Activated CD4-positive, alpha-beta memory T cell treated with anti-CD3 and anti-CD28 coated beads for 36 hours (primary cell): Measurements from ENCODE around the gene STAG2. TPM values are rescaled to one million over a fixed set of nuclear protein-coding genes. Genes with fewer than 3 reads are reported as not detected.

Source experiments
- CTCF ChIA-PET: fragments of 350-600 bp; sonication (Branson Sonifier 250); formaldehyde crosslinking; loops from one replicate; lab custom pipeline; 2021; ENCODE audit warnings: antibody characterized with exemption, inconsistent platforms; lab: Charles Lee
- POLR2A ChIA-PET: fragments of 350-600 bp; sonication (Branson Sonifier 250); formaldehyde crosslinking; loops from one replicate; lab custom pipeline; 2021; ENCODE audit warnings: antibody characterized with exemption; lab: Charles Lee
- DNase-seq: peaks from one replicate; pipeline ENCODE4 v3.0.0-alpha.2; 2020
- H3K27ac Mint-ChIP-seq: one replicate; pipeline ENCODE4 v1.8.0; 2021; ENCODE audit warnings: mixed read lengths
- H3K27me3 Mint-ChIP-seq: one replicate; pipeline ENCODE4 v1.8.0; 2021; ENCODE audit warnings: mixed read lengths
- H3K36me3 Mint-ChIP-seq: one replicate; pipeline ENCODE4 v1.8.0; 2021; ENCODE audit warnings: mixed read lengths
- H3K4me1 Mint-ChIP-seq: one replicate; pipeline ENCODE4 v1.8.0; 2021; ENCODE audit warnings: low read depth, mixed read lengths
- H3K4me3 Mint-ChIP-seq: one replicate; pipeline ENCODE4 v1.8.0; 2021; ENCODE audit warnings: mild to moderate bottlenecking, mixed read lengths
- H3K9me3 Mint-ChIP-seq: one replicate; pipeline ENCODE4 v1.8.0; 2021; ENCODE audit warnings: mixed read lengths
- intact Hi-C: fragments of 100-400 bp; cut with micrococcal nuclease; formaldehyde crosslinking; loops from one replicate; pipeline ENCODE4 v1.15.1; 2023
- total RNA-seq, 2 experiments: library from RNA; stranded (reverse); gene quantifications; one replicate each; pipeline ENCODE4 v1.2.3, GENCODE V29; 2021

STAG2 gene
- total RNA-seq, 2 experiments from 2014 or later, result 86.3 to 90.1 TPM

- Mint-ChIP-seq H3K36me3 (peaks cover 10% of the 10 kb centered on the region), H3K27ac (peak overlapping the region; percentile 99), H3K4me1 (peaks cover 11% of the 10 kb centered on the region), H3K4me3 (peak overlapping the region; percentile 92), H3K9me3 (no peaks in the 10 kb centered on the region), H3K27me3 (no peaks in the 10 kb centered on the region)
- intact Hi-C loops, result loop anchor here (1.0 to 5.0 kb wide), 7 partner anchors 82 to 1043 kb away; partner anchors contain the start of genes SH2D1A and XIAP
- ChIA-PET POLR2A (interaction anchor here (1.3 kb wide), 1 partner anchor 435 kb away, joined by 3 read pairs; no protein-coding TSS in a partner anchor), CTCF (interaction anchor here (0.6 to 3.0 kb wide), 5 partner anchors 39 to 447 kb away, joined by 3 to 30 read pairs (median 4); no protein-coding TSS in a partner anchor)
- peak; percentile 20 for DNase-seq
Observed at GRCh38 chrX:123959281-123960063, 2.0 kb upstream of the STAG2 start.

GRCh38 chrX:123960956-123961267 is 594 bp upstream of the STAG2 start:
- Mint-ChIP-seq H3K27me3 (no peaks in the 10 kb centered on the region), H3K4me1 (peaks cover 22% of the 10 kb centered on the region), H3K4me3 (peak overlapping the region; percentile 92), H3K36me3 (peaks cover 10% of the 10 kb centered on the region), H3K9me3 (no peaks in the 10 kb centered on the region), H3K27ac (peak overlapping the region; percentile 99)
- ChIA-PET POLR2A (no interaction called here), CTCF (interaction anchor here (0.8 kb wide), 1 partner anchor 15 kb away, joined by 3 read pairs; no protein-coding TSS in a partner anchor)
- no peak for DNase-seq
- intact Hi-C loops, result loop anchor here (1.0 to 5.0 kb wide), 7 partner anchors 84 to 1041 kb away; partner anchors contain the start of genes SH2D1A and XIAP

DNA sequence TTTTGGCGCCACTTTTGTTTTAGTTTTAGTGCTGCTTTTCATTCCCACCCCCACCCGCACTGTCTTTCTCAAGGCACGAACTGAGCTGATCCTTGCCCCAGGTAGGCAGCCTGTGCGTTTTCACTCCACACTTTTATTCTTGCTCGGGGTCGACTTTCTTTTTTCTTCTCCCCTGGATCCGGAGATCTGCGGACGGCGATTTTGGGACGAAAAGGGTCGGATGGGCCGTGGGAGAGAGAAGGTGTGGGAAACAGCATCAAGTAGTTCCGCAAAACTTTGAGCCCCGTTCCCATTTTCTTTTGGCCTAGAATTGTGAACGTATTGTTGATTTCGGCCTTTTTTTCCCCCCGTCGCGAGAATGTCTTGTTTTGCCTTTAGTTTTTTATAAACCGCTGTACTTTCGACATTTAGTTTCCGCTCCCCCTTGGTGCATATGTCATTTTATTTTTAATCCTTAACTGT is 531 bp downstream of the STAG2 start:
- Mint-ChIP-seq H3K27ac (peak overlapping the region; percentile 99), H3K4me1 (peaks cover 30% of the 10 kb centered on the region), H3K9me3 (no peaks in the 10 kb centered on the region), H3K4me3 (peak overlapping the region; percentile 92), H3K27me3 (no peaks in the 10 kb centered on the region), H3K36me3 (peaks cover 10% of the 10 kb centered on the region)
- intact Hi-C loops, result loop anchor here (2.0 to 5.0 kb wide), 4 partner anchors 15 to 1040 kb away; no protein-coding TSS in a partner anchor
- POLR2A ChIA-PET, result interaction anchor here (1.0 kb wide), 1 partner anchor 126 kb away, joined by 4 read pairs; no protein-coding TSS in a partner anchor
- DNase-seq, result no peak
- CTCF ChIA-PET, result no interaction called here

DNA sequence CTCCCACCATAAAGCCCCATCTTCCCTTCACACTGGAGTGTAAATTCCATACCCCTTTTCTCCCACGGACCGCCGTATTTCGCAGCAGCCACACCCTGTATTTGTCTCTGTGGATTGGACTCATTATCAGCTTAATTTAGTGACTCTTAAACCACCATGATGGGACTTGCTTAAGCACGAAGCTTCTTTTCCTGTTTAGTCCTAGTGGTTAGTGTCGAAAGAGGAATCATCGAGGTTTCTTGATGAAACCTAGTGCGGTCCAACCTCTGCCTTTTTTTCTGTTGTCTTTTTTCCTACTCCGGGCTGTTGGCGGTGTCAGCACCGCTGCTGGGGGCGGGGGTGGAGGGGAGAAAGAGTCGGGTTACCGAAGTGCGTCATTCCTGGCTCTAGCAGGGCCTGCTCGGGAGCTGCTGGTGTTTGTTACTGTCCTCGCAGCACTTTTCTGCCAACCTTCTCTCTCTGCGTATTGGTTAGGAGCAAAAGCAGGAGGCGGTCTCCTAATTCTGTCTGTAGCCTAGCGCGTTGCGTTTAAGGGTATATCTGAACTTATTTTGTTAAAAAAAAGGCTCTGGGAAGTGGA is 1.4 kb downstream of the STAG2 start:
- peaks cover 10% of the 10 kb centered on the region for H3K36me3 Mint-ChIP-seq
- POLR2A ChIA-PET, result interaction anchor here (0.8 to 1.2 kb wide), 7 partner anchors 47 to 395 kb away, joined by 3 to 11 read pairs (median 3); partner anchors contain the start of genes SH2D1A and XIAP
- intact Hi-C loops, result loop anchor here (1.0 to 5.0 kb wide), 7 partner anchors 9 to 1039 kb away; no protein-coding TSS in a partner anchor
- peaks cover 34% of the 10 kb centered on the region for H3K4me1 Mint-ChIP-seq
- DNase-seq, result peak; percentile 92
- H3K27ac Mint-ChIP-seq, result peak overlapping the region; percentile 99
- CTCF ChIA-PET, result interaction anchor here (1.0 to 1.5 kb wide), 2 partner anchors 49 to 51 kb away, joined by 3 read pairs; no protein-coding TSS in a partner anchor
- H3K4me3 Mint-ChIP-seq, result peak overlapping the region; percentile 92
- H3K9me3 Mint-ChIP-seq, result no peaks in the 10 kb centered on the region
- H3K27me3 Mint-ChIP-seq, result no peaks in the 10 kb centered on the region

- Mint-ChIP-seq H3K4me1 (peaks cover 45% of the 10 kb centered on the region), H3K9me3 (no peaks in the 10 kb centered on the region), H3K27ac (peak overlapping the region; percentile 99), H3K27me3 (no peaks in the 10 kb centered on the region), H3K4me3 (peak overlapping the region; percentile 92), H3K36me3 (peaks cover 10% of the 10 kb centered on the region)
- intact Hi-C loops, result loop anchor here (5.0 kb wide), 2 partner anchors 87 to 1038 kb away; no protein-coding TSS in a partner anchor
- no peak for DNase-seq
- ChIA-PET CTCF (interaction anchor here (1.1 to 1.5 kb wide), 2 partner anchors 12 to 50 kb away, joined by 3 read pairs; no protein-coding TSS in a partner anchor), POLR2A (interaction anchor here (0.9 kb wide), 1 partner anchor 46 kb away, joined by 3 read pairs; no protein-coding TSS in a partner anchor)
Observed at GRCh38 chrX:123964156-123964834, 2.8 kb downstream of the STAG2 start.

- ChIA-PET POLR2A (no interaction called here), CTCF (no interaction called here)
- peaks cover 55% of the 10 kb centered on the region for H3K4me1 Mint-ChIP-seq
- DNase-seq, result no peak
- intact Hi-C loops, result no loop called here
- H3K4me3 Mint-ChIP-seq, result no peak overlapping the region
- no peaks in the 10 kb centered on the region for H3K27me3 Mint-ChIP-seq
- peaks cover 13% of the 10 kb centered on the region for H3K36me3 Mint-ChIP-seq
- no peak overlapping the region for H3K27ac Mint-ChIP-seq
- no peaks in the 10 kb centered on the region for H3K9me3 Mint-ChIP-seq
Observed at GRCh38 chrX:123965712-123966111, 4.2 kb downstream of the STAG2 start.

- no peaks in the 10 kb centered on the region for H3K9me3 Mint-ChIP-seq
- ChIA-PET CTCF (interaction anchor here (1.7 kb wide), 1 partner anchor 9 kb away, joined by 6 read pairs; no protein-coding TSS in a partner anchor), POLR2A (interaction anchor here (0.6 kb wide), 1 partner anchor 406 kb away, joined by 4 read pairs; no protein-coding TSS in a partner anchor)
- no peak for DNase-seq
- no peaks in the 10 kb centered on the region for H3K27me3 Mint-ChIP-seq
- peaks cover 7% of the 10 kb centered on the region for H3K36me3 Mint-ChIP-seq
- intact Hi-C loops, result no loop called here
- H3K4me1 Mint-ChIP-seq, result peaks cover 64% of the 10 kb centered on the region
- H3K27ac Mint-ChIP-seq, result no peak overlapping the region
- no peak overlapping the region for H3K4me3 Mint-ChIP-seq
Observed at GRCh38 chrX:123967497-123967896, 6.0 kb downstream of the STAG2 start.

DNA sequence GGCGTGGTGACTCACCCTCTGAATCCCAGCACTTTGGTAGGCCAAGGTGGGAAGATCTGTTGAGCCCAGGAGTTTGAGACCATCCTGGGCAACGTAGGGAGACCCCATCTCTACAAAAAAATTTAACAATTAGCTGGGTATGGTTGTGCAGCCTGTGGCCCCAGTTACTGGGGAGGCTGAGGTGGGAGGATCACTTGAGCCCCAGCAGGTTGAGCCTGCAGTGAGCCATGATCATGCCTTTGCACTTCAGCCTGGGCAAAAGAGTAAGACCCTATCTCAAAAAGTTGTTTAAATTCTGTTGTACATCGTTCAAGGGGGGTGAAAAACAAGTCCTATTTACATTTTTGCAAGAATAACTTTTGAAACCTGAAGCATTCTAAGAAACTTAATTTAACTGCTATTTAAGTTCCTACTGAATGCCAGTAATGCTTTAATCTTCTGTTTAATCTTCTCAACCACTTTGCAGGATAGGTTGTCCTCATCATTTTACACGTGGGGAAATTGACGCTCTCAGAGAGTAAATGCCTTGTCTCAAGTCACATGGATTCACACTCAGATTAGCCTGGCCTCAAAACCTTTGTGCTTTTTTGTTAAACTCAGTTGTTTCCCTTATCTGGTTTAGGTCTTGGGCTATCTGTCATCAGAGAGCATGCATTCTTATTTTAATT is 7.0 kb downstream of the STAG2 start:
- no peak overlapping the region for H3K27ac Mint-ChIP-seq
- H3K27me3 Mint-ChIP-seq, result no peaks in the 10 kb centered on the region
- intact Hi-C loops, result no loop called here
- DNase-seq, result no peak
- H3K4me1 Mint-ChIP-seq, result peaks cover 64% of the 10 kb centered on the region
- H3K36me3 Mint-ChIP-seq, result peaks cover 3% of the 10 kb centered on the region
- H3K4me3 Mint-ChIP-seq, result no peak overlapping the region
- ChIA-PET CTCF (interaction anchor here (0.9 to 1.7 kb wide), 2 partner anchors 8 to 95 kb away, joined by 4 to 6 read pairs; no protein-coding TSS in a partner anchor), POLR2A (no interaction called here)
- no peaks in the 10 kb centered on the region for H3K9me3 Mint-ChIP-seq

DNA sequence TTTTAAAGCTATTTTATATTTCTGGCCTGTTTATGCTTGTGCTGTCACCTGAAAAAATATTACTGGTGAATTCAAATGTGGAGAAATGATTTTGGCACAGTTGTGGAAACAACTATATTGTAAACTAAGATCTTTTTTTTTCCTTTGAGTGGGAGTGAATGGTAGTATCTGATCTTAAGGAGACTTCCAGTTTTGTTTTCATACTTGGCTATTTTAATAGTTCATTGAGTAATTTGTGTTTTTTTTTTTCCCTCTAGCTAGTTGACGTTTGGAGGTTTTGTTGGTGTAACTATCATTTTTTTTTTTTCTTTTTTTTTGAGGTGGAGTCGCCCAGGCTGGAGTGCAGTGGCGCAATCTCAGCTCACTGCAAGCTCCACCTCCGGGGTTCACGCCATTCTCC is 10.5 kb downstream of the STAG2 start:
- Mint-ChIP-seq H3K36me3 (peaks cover 3% of the 10 kb centered on the region), H3K4me3 (no peak overlapping the region), H3K27me3 (no peaks in the 10 kb centered on the region), H3K27ac (peak overlapping the region; percentile 9), H3K4me1 (peaks cover 42% of the 10 kb centered on the region), H3K9me3 (no peaks in the 10 kb centered on the region)
- DNase-seq, result no peak
- POLR2A ChIA-PET, result no interaction called here
- CTCF ChIA-PET, result no interaction called here
- intact Hi-C loops, result loop anchor here (1.0 kb wide), 1 partner anchor 9 kb away; no protein-coding TSS in a partner anchor

DNA sequence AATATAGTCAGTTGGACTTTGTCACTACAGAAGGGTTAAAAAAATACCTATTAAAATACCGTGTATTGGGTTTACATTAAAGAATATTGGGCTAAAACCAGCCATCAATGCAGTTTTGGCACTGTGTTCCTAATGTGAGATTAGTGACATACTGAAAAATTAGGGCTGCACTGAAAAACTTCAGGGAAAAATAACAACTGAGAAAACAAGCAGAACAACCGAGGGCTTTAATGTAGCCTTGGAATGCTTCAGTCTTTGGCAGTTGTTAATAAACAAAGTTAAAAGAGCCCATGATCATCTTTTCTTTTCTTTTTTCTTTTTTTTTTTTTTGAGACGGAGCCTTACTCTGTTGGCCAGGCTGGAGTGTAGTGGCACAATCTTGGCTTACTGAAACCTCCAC is 12.4 kb downstream of the STAG2 start:
- ChIA-PET POLR2A (no interaction called here), CTCF (no interaction called here)
- H3K4me1 Mint-ChIP-seq, result peaks cover 36% of the 10 kb centered on the region
- H3K4me3 Mint-ChIP-seq, result no peak overlapping the region
- DNase-seq, result no peak
- no peaks in the 10 kb centered on the region for H3K9me3 Mint-ChIP-seq
- no peak overlapping the region for H3K27ac Mint-ChIP-seq
- H3K36me3 Mint-ChIP-seq, result peaks cover 3% of the 10 kb centered on the region
- intact Hi-C loops, result no loop called here
- H3K27me3 Mint-ChIP-seq, result no peaks in the 10 kb centered on the region

- no peaks in the 10 kb centered on the region for H3K9me3 Mint-ChIP-seq
- no peaks in the 10 kb centered on the region for H3K36me3 Mint-ChIP-seq
- POLR2A ChIA-PET, result no interaction called here
- no peak overlapping the region for H3K27ac Mint-ChIP-seq
- no peak overlapping the region for H3K4me3 Mint-ChIP-seq
- DNase-seq, result no peak
- intact Hi-C loops, result no loop called here
- no peaks in the 10 kb centered on the region for H3K27me3 Mint-ChIP-seq
- peaks cover 39% of the 10 kb centered on the region for H3K4me1 Mint-ChIP-seq
- CTCF ChIA-PET, result no interaction called here
Observed at GRCh38 chrX:123975180-123975579, 13.7 kb downstream of the STAG2 start.
